ENCODE data around the gene THEM4. TPM values are rescaled to one million over a fixed set of nuclear protein-coding genes. Genes with fewer than 3 reads are reported as not detected.

Gene THEM4
- total RNA-seq, 2 experiments from 2014 or later, result 7.2 to 21.5 TPM

DNA sequence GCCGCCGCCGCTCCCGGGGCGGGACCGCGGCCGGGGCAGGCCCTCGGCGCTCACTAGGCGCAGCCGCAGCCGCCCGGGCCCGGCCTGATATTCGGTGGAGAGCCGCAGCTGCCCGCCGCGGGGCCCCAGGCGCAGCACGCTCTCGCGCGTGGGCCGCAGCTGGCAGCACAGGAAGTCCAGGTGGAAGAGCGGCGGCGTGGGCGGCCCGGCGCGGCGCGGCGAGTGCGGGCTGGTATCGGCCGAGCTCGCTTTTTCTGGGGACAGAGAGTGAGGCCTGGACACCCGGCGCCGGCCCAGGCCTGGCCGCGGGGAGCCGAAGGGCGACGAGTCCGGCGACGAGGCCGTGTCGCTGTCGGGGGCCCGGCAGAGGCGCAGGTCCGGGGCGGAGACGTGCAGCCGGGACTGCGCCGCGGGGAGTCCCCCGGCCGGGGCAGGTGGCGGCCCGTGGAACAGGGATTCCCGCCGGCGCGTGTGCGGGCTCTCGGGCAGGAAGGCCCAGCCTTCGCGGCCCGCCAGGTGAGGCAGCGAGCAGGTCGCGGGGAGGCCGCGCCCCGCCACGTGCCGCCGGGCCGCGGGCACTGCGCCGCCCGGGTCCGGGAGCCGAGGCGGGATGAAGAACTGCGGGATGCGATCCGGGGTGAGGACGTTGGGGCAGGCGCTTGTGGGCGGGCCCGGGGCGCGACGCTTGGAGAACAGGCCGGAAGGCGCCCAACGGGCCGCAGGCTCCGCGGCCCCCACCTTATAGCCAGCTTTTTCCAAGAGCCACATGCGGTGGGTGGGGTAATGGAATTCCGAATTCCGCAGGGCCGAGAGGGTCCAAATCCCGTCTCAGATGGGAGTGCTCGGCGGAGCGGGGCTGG is 70.9 kb downstream of the THEM4 start:
- Histone ChIP-seq H3K79me2 (ENCODE audit: insufficient read depth, low read depth, low read length) (no peaks in the 10 kb centered on the region), H3K4me2 (ENCODE audit: low read length) (no peak overlapping the region; the same call in 1 of the 2 replicates), H3K4me3 (ENCODE audit: low read depth, low read length, poor library complexity, severe bottlenecking) (no peak overlapping the region), H4K20me1 (ENCODE audit: insufficient read depth, low read length) (no peaks in the 10 kb centered on the region), H2AFZ (ENCODE audit: low read length) (no peak overlapping the region), H3K9me2 (ENCODE audit: insufficient read depth, low read length) (no peaks in the 10 kb centered on the region), H3K27ac (ENCODE audit: low read depth, low read length, poor library complexity, severe bottlenecking) (no peak overlapping the region), H3K4me1 (ENCODE audit: insufficient read depth, low read length, poor library complexity, severe bottlenecking) (peaks cover 7% of the 10 kb centered on the region), H3K36me3 (ENCODE audit: insufficient read depth, low read length) (no peaks in the 10 kb centered on the region), H3K9me3 (ENCODE audit: low read length) (no peaks in the 10 kb centered on the region)
- no TSS peak for BruUV-seq (replicated peaks)
- DNase-seq (ENCODE audit: low spot score), result no peak
- ChIA-PET CTCF (ENCODE audit: unreplicated experiment) (no interaction called here), POLR2A (no interaction called here)
- no peak for TF ChIP-seq EZH2phosphoT487 (IDR thresholded peaks at IDR 0.05; ENCODE audit: borderline replicate concordance, low read depth, low read length)
- TF ChIP-seq, protein P1, sequence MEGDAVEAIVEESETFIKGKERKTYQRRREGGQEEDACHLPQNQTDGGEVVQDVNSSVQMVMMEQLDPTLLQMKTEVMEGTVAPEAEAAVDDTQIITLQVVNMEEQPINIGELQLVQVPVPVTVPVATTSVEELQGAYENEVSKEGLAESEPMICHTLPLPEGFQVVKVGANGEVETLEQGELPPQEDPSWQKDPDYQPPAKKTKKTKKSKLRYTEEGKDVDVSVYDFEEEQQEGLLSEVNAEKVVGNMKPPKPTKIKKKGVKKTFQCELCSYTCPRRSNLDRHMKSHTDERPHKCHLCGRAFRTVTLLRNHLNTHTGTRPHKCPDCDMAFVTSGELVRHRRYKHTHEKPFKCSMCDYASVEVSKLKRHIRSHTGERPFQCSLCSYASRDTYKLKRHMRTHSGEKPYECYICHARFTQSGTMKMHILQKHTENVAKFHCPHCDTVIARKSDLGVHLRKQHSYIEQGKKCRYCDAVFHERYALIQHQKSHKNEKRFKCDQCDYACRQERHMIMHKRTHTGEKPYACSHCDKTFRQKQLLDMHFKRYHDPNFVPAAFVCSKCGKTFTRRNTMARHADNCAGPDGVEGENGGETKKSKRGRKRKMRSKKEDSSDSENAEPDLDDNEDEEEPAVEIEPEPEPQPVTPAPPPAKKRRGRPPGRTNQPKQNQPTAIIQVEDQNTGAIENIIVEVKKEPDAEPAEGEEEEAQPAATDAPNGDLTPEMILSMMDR (conservative IDR thresholded peaks at IDR 0.05; ENCODE audit: low read length), result no peak
- intact Hi-C loops (cut with micrococcal nuclease; ENCODE audit: unreplicated experiment), result loop anchor here (5.0 kb wide), 1 partner anchor 121 kb away; the partner anchor contains the start of gene CELF3

DNA sequence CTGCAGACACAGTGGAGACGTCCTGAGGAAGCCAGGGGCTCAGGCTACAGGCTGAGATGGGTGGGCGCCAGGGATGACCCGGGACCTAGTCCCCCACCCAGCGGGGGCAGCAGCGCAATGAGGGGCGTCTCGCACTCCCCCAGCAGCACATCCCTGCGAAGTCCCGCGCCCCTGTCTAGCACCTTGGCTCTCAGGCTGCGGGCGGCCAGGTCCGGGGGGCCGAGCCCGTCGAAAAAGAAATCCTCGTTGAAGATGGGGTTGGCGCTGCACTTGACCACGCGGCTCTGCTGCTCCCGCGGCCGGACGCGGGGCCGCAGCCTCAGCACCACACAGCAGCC is 71.5 kb downstream of the THEM4 start:
- H3K4me1 ChIP-seq (ENCODE audit: insufficient read depth, low read length, poor library complexity, severe bottlenecking), result peaks cover under 1% of the 10 kb centered on the region
- H3K36me3 ChIP-seq (ENCODE audit: insufficient read depth, low read length), result no peaks in the 10 kb centered on the region
- POLR2A ChIA-PET, result no interaction called here
- H3K9me3 ChIP-seq (ENCODE audit: low read length), result no peaks in the 10 kb centered on the region
- no peak for TF ChIP-seq EZH2phosphoT487 (IDR thresholded peaks at IDR 0.05; ENCODE audit: borderline replicate concordance, low read depth, low read length)
- TF ChIP-seq, protein P1 (conservative IDR thresholded peaks at IDR 0.05; ENCODE audit: low read length), result no peak
- no peaks in the 10 kb centered on the region for H4K20me1 ChIP-seq (ENCODE audit: insufficient read depth, low read length)
- BruUV-seq (replicated peaks), result no TSS peak
- CTCF ChIA-PET (ENCODE audit: unreplicated experiment), result no interaction called here
- no peak overlapping the region for H3K27ac ChIP-seq (ENCODE audit: low read depth, low read length, poor library complexity, severe bottlenecking)
- H3K9me2 ChIP-seq (ENCODE audit: insufficient read depth, low read length), result no peaks in the 10 kb centered on the region
- intact Hi-C loops (cut with micrococcal nuclease; ENCODE audit: unreplicated experiment), result loop anchor here (2.0 to 5.0 kb wide), 2 partner anchors 103 to 121 kb away; partner anchors contain the start of gene CELF3
- no peaks in the 10 kb centered on the region for H3K79me2 ChIP-seq (ENCODE audit: insufficient read depth, low read depth, low read length)
- DNase-seq (ENCODE audit: low spot score), result no peak
- H3K4me2 ChIP-seq (ENCODE audit: low read length), result no peak overlapping the region; the same call in 1 of the 2 replicates
- no peak overlapping the region for H2AFZ ChIP-seq (ENCODE audit: low read length)
- H3K4me3 ChIP-seq (ENCODE audit: low read depth, low read length, poor library complexity, severe bottlenecking), result no peak overlapping the region

DNA sequence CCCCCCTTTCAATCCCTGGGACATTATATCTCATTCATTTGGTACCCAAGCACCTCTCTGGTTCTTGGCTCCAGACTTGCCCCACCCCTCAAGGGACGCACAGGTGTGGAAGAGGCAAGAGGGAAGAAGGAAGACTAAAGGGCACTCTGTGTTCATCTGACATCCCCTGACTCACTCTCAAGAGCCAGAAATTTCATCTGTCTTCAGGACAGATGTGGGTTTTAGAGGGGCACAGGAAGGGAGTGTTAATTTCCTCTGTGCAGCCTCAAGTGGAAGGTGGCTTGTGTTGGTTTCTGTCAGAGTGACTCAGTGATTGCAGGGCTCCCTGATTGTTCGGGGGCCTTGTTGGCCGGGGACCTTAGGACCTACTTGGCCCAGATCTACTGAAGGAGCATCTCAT is 72.1 kb downstream of the THEM4 start:
- Histone ChIP-seq H4K20me1 (ENCODE audit: insufficient read depth, low read length) (no peaks in the 10 kb centered on the region), H3K9me2 (ENCODE audit: insufficient read depth, low read length) (no peaks in the 10 kb centered on the region), H3K4me3 (ENCODE audit: low read depth, low read length, poor library complexity, severe bottlenecking) (no peak overlapping the region), H3K79me2 (ENCODE audit: insufficient read depth, low read depth, low read length) (no peaks in the 10 kb centered on the region), H3K4me1 (ENCODE audit: insufficient read depth, low read length, poor library complexity, severe bottlenecking) (no peaks in the 10 kb centered on the region), H3K9me3 (ENCODE audit: low read length) (no peaks in the 10 kb centered on the region), H3K4me2 (ENCODE audit: low read length) (no peak overlapping the region), H3K36me3 (ENCODE audit: insufficient read depth, low read length) (no peaks in the 10 kb centered on the region), H3K27ac (ENCODE audit: low read depth, low read length, poor library complexity, severe bottlenecking) (no peak overlapping the region), H2AFZ (ENCODE audit: low read length) (no peak overlapping the region)
- no peak for DNase-seq (ENCODE audit: low spot score)
- intact Hi-C loops (cut with micrococcal nuclease; ENCODE audit: unreplicated experiment), result loop anchor here (2.0 to 5.0 kb wide), 2 partner anchors 102 to 120 kb away; partner anchors contain the start of gene CELF3
- ChIA-PET CTCF (ENCODE audit: unreplicated experiment) (interaction anchor here (0.6 to 1.8 kb wide), 3 partner anchors 21 to 536 kb away, joined by 3 to 4 read pairs (median 4); no protein-coding TSS in a partner anchor), POLR2A (interaction anchor here (0.6 kb wide), 1 partner anchor 101 kb away, joined by 3 read pairs; no protein-coding TSS in a partner anchor)
- BruUV-seq (replicated peaks), result no TSS peak
- TF ChIP-seq EZH2phosphoT487 (IDR thresholded peaks at IDR 0.05; ENCODE audit: borderline replicate concordance, low read depth, low read length), result no peak
- TF ChIP-seq, protein P1 (conservative IDR thresholded peaks at IDR 0.05; ENCODE audit: low read length), result no peak
